NCI-H748 (cell line): ENCODE measurements around the gene MYH9.
"Not testable (repeated sequence)": the region's sequence is repeated elsewhere in the genome, so short reads cannot be mapped to it uniquely, and the experiment has no call there.

ENCODE experiments used
- DNase-seq: peaks from one replicate; lab custom pipeline; 2025; ENCODE audit not compliant: unreplicated experiment; lab: John Stamatoyannopoulos, UW

The MYH9 gene

DNA sequence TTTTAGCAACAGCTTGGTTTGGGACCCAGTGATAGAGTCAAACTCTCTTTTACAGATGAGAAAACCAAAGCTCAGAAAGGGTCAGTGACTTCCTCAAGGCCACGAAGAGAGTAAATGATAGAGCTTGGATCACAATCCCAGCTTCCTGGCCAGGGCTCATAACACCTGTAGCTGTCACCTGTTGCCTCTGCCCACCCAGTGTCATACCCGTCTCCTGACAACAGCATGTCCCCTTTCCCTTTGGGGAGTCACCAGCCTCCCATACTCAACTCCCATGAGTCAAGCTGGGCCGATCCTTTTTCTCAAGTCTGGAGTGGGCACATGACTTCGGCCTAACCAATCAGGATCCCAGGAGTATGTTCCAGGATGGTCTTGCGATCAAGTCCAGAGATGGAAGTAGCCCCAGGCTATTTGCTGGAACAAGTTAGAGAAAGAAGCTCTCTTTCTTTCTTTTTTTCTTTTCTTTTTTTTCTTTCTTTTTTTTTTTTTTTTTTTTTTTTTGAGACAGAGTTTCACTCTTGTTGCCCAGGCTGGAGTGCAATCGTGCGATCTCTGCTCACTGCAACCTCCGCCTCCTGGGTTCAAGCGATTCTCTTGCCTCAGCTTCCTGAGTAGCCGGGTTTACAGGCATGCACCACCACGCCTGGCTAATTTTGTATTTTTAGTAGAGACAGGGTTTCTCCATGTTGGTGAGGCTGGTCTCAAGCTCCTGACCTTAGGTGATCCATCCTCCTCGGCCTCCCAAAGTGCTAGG lies 27.8 kb upstream of the MYH9 start:
- no peak for DNase-seq

DNA sequence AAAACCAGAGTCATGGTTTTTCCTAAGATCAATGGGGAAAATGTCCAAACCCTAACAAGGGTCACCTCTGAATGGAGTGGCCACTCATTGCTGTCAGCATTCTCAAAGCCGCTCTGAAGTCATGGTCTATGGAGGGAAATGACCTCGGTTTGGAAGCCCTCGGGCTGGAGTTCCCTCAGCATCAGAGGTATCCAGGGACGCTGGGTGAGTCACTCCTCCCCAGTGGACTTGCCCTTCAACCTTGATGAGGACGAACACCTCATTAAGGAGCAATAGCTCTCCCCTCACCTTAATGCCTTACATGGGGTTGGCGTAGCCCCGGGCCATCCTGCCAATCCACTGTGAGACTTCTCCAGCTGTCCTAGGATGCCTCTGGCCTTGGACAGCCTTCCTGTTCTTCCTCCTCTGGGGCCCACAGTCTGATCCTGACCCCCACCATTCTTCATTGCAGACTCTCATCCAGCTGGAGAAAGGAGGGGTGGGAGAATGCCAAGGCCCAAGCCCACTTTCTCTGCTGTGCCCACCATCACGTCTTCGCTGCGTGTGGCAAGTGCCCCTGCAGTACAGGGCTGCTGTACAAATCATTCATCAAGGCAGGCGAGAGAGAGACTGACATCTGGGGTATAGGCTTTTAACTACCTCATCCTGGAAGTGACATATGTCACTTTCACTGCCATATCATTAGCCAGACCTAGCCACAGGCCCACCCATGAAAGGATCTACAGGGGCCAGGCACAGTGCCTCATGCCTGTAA lies 25.4 kb upstream of the MYH9 start:
- no peak for DNase-seq

GRCh38 chr22:36411589-36412258 lies 24.0 kb upstream of the MYH9 start:
- peak; percentile 4 for DNase-seq

DNA sequence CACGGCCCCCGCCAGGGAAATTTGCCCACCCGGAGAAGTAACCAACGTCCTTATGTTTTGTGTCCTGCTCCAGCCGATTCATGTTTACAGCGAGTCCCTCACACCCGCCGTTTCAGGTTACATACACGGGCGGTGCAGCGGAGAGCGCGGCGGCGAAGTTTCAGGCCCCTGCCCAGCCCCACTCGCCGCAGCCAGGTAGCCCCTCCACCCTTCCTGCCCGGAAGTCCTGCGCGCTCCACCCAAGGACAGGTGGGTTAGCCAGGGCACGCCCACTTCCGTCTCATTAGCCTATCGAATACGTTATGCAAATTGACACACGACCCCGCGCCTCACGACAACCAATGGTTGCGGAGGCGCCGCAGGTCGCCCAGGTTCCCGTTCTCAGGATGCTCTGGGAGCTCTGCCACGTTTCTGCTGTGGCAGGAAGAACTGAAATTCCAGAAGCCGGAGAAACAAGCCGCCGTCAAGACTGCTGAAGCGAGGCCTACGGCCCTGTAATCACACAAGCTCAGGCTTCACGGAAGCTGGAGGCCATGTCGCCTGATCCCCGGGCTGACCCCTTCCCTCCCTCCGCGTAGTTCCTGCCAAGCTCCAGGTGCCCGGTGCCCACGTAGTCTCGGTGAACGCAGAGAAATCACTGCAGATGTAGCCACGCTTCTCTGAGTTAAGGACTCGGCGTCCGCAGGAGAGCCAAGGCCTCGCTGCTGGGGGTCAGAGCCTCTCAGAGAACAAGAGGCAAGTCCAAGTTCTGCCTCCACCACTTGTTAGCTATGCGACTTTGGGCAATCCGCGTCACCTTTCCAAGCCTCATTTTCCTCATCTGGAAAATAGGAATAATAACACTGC lies 22.4 kb upstream of the MYH9 start:
- DNase-seq: peak; percentile 99

DNA sequence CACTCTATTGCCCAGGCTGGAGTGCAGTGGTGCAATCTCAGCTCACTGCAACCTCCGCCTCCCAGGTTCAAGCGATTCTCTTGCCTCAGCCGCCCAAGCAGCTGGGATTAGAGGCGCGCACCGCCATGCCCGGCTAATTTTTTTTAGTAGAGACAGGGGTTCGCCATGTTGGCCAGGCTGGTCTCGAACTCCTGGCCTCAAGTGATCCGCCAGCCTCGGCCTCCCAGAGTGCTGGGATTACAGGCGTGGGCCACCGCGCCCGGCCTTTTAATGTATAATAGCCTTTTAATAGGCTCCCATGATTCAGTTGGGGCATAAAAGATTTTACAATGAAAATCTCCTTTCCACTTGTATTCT lies 21.8 kb upstream of the MYH9 start:
- not testable (repeated sequence) for DNase-seq

- DNase-seq: no peak
Observed at GRCh38 chr22:36409056-36409455, 21.3 kb upstream of the MYH9 start.

DNA sequence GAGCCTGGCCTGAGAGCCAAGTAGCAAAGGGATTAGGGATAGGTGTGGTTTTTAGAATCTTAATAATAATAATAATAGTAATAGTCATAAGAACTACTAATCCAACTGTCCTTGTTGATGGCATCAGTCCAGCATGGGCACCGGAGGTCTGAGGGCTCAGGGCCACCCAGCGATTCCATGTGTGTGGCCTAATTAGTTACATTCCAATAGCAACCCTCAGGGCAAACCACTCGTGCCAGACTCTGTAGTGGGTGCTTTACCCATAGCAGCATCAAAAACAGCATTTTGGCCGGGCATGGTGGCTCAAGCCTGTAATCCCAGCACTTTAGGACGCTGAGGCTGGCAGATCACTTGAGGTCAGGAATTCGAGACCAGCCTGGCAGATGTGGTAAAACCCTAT lies 19.0 kb upstream of the MYH9 start:
- DNase-seq: no peak

DNA sequence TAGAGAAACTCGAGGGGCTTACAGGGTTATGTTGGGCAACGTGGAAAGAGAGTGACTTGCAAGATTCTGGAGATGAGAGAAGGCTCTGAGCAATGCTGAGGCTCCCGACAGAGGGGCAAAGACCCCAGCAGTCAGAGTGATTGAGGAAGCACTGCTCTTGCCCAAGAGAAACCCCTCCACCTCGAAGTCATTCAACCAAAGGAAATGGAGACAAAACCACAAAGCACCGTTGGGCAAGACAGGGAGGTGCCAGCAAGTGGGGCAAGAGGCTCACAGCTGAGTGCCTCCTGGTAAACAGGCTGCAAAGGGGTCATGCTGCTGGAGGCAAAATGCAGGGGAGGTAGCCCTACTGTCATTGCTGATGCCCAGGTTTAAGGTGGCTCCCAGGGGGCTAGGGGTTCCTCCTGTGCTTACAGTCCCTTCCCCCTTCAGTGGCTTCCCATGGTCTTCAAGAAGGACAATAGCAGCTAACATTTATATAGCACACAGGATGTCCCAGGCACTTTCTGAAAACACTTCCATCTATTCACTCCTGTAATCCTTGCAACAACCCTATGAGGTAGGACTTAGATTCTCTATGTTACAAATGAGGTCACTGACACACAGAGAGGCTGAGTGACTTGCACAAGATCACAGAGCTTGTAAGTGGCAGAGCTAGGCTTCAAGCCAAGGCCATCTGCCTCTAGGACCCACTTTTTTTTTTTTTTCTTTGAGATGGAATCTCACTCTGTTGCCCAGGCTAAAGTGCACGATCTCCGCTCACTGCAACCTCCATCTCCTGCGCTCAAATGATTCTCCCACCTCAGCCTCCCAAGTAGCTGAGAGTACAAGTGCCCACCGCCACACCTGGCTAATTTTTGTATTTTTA lies 18.1 kb upstream of the MYH9 start:
- no peak for DNase-seq

GRCh38 chr22:36405221-36405661 lies 17.5 kb upstream of the MYH9 start:
- no peak for DNase-seq

DNA sequence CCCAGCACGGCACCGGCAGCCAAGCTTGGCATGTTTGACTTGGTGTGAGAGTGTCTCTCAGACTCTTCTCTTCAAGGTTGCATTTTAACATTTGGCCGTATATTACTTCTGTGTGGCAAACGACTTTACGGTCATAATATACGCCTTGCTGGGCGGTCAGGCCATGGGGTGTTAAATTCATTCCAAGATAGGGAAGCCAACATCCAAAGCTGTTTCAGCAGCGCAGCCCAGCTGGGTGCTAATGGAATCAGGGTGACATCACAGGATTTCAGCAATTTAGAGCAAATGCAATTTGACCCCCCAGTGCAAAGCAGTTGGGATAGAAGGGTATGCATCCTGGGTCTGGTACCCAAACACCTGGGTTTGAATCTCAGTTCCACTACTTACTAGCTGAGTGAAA lies 16.7 kb upstream of the MYH9 start:
- DNase-seq: no peak

- DNase-seq: no peak
Observed at GRCh38 chr22:36399472-36399778, 11.7 kb upstream of the MYH9 start.

GRCh38 chr22:36398601-36399471 lies 11.1 kb upstream of the MYH9 start:
- no peak for DNase-seq

GRCh38 chr22:36397131-36398093 lies 9.6 kb upstream of the MYH9 start:
- no peak for DNase-seq

DNA sequence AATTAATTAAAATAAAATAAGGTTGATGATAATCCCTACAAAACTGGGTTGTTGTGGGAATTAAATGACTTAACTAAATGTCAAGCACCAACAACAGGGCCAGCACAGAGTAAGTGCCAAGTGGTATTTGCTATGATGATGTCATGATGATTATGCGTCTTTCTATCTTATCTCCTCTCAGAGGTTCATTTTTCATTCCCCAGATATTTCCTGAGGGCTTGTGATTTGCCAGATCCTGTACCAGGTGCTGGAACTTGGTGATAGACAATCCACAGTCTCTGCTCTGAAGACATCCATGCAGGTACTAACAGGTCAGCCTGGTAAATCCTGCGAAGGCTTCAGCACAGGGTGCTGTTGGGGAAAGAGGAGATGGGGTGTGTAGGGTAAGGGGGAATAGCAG lies 8.1 kb upstream of the MYH9 start:
- DNase-seq: no peak

GRCh38 chr22:36395055-36395849 lies 7.5 kb upstream of the MYH9 start:
- DNase-seq: no peak

- no peak for DNase-seq
Observed at GRCh38 chr22:36391638-36392037, 3.9 kb upstream of the MYH9 start.

- not testable (repeated sequence) for DNase-seq
Observed at GRCh38 chr22:36389122-36389521, 1.4 kb upstream of the MYH9 start.

GRCh38 chr22:36387709-36387958 lies 133 bp downstream of the MYH9 start:
- DNase-seq: no peak
